Fibroblast of mammary gland (primary cell): ENCODE results near the gene CA11.
A peak's percentile ranks its signal among the peaks of the same experiment; 100 is the strongest.

Experiments
- DNase-seq: peaks from one replicate; pipeline ENCODE4 v3.0.0-alpha.2; 2010; ENCODE audit warnings: low read depth
- H3K4me3 ChIP-seq: 2 replicates; pipeline ENCODE4 v1.5.1; 2011; ENCODE audit warnings: low read depth, mild to moderate bottlenecking, low read length, moderate library complexity; ENCODE audit not compliant: control insufficient read depth
- CTCF ChIP-seq: conservative IDR thresholded peaks from 2 replicates; pipeline ENCODE4 v1.5.1; 2011; ENCODE audit warnings: low read depth, low read length, inconsistent platforms; ENCODE audit not compliant: control insufficient read depth, insufficient read depth

CA11 gene

GRCh38 chr19:48623556-48624066 lies 22.4 kb downstream of the CA11 start:
- no peak for DNase-seq
- no peak for TF ChIP-seq CTCF
- H3K4me3 ChIP-seq: peak overlapping the region; percentile 49

- peak overlapping the region; percentile 100 for H3K4me3 ChIP-seq
- DNase-seq: peak; percentile 53
- TF ChIP-seq CTCF: no peak
Observed at GRCh38 chr19:48619692-48620585, 26.0 kb downstream of the CA11 start.

GRCh38 chr19:48618916-48619691 lies 26.9 kb downstream of the CA11 start, which contains the start of the genes RPL18 and SPHK2:
TSS of gene RPL18 (minus strand) at chr19:48619178. CDS start at chr19:48619143, 35 bp downstream.
TSS of gene SPHK2 (plus strand) at chr19:48619506. CDS start at chr19:48620515, 1,009 bp downstream.
- TF ChIP-seq CTCF: no peak

GRCh38 chr19:48618278-48618915 lies 27.6 kb downstream of the CA11 start:
- peak overlapping the region; percentile 100 for H3K4me3 ChIP-seq
- TF ChIP-seq CTCF: no peak
- DNase-seq: no peak

More at GRCh38 chr19:48618916-48619691, 26.9 kb downstream of the CA11 start, which contains the start of the genes RPL18 and SPHK2:
- H3K4me3 ChIP-seq: peak within 1 kb of the TSS; percentile 100
- peak; percentile 100 for DNase-seq

GRCh38 chr19:48617146-48617937 lies 28.6 kb downstream of the CA11 start:
- TF ChIP-seq CTCF: peak; percentile 1
- DNase-seq: no peak
- peak overlapping the region; percentile 100 for H3K4me3 ChIP-seq
